GM23248 (cell line): ENCODE measurements around the gene SENP8. TPM values are rescaled to one million over a fixed set of nuclear protein-coding genes. Genes with fewer than 3 reads are reported as not detected.

Experiments
- DNase-seq: peaks from one replicate; pipeline ENCODE4 v3.0.0-alpha.2; 2015
- H2AFZ ChIP-seq: fragments of 200-600 bp; sonication (generic); 2 replicates; pipeline ENCODE4 v1.6.1; 2016; ENCODE audit warnings: antibody characterized with exemption
- H3F3A ChIP-seq: fragments of 200-600 bp; sonication (generic); 2 replicates; pipeline ENCODE4 v1.6.1; 2016; ENCODE audit warnings: mild to moderate bottlenecking, antibody characterized with exemption, mixed run types; ENCODE audit not compliant: insufficient read depth
- H3K27ac ChIP-seq: fragments of 200-600 bp; sonication (generic); 2 replicates; pipeline ENCODE4 v1.5.1; 2016; ENCODE audit warnings: mild to moderate bottlenecking
- H3K27me3 ChIP-seq: fragments of 200-600 bp; sonication (generic); replicated peaks from 2 replicates; pipeline ENCODE4 v1.6.1; 2016; ENCODE audit warnings: mild to moderate bottlenecking; ENCODE audit not compliant: insufficient read depth
- H3K36me3 ChIP-seq: fragments of 200-600 bp; sonication (generic); 2 replicates; pipeline ENCODE4 v1.6.1; 2016; ENCODE audit warnings: low read depth, mild to moderate bottlenecking
- H3K4me1 ChIP-seq: fragments of 200-600 bp; sonication (generic); 2 replicates; pipeline ENCODE4 v1.6.1; 2016; ENCODE audit warnings: mild to moderate bottlenecking; ENCODE audit not compliant: insufficient read depth
- H3K4me2 ChIP-seq: fragments of 200-600 bp; sonication (generic); one replicate; pipeline ENCODE4 v1.6.1; 2016; ENCODE audit warnings: mild to moderate bottlenecking; ENCODE audit not compliant: unreplicated experiment
- H3K4me3 ChIP-seq: fragments of 200-600 bp; sonication (generic); 2 replicates; pipeline ENCODE4 v1.5.1; 2016; ENCODE audit warnings: mild to moderate bottlenecking
- H3K79me2 ChIP-seq: fragments of 200-600 bp; sonication (generic); 2 replicates; pipeline ENCODE4 v1.6.1; 2016; ENCODE audit warnings: mild to moderate bottlenecking; ENCODE audit not compliant: insufficient read depth
- H3K9ac ChIP-seq: fragments of 200-600 bp; sonication (generic); 2 replicates; pipeline ENCODE4 v1.6.1; 2016; ENCODE audit warnings: mild to moderate bottlenecking
- H3K9me2 ChIP-seq: fragments of 200-600 bp; sonication (generic); 2 replicates; pipeline ENCODE4 v1.6.1; 2016; ENCODE audit warnings: mixed run types, mild to moderate bottlenecking, moderate library complexity; ENCODE audit not compliant: insufficient read depth
- H3K9me3 ChIP-seq: fragments of 200-600 bp; sonication (generic); one replicate; pipeline ENCODE4 v1.6.1; 2017; ENCODE audit warnings: low read depth
- H4K20me1 ChIP-seq: fragments of 200-600 bp; sonication (generic); 2 replicates; pipeline ENCODE4 v1.6.0; 2016; ENCODE audit not compliant: insufficient read depth
- EZH2 ChIP-seq: fragments of 200-600 bp; sonication (generic); IDR thresholded peaks from 2 replicates; pipeline ENCODE4 v1.6.1; 2018; ENCODE audit warnings: antibody characterized with exemption, mild to moderate bottlenecking; ENCODE audit not compliant: insufficient read depth, poor library complexity, severe bottlenecking
- EZH2phosphoT487 ChIP-seq: fragments of 200-600 bp; sonication (generic); IDR thresholded peaks from 2 replicates; pipeline ENCODE4 v1.6.1; 2018; ENCODE audit warnings: antibody characterized with exemption, moderate library complexity, mild to moderate bottlenecking, low read depth; ENCODE audit not compliant: insufficient read depth
- WGBS, 2 experiments: methylation state at CpG; one replicate each; pipeline ENCODE4 v1.1.6; 2015 to 2017; ENCODE audit warnings: low lambda C conversion rate in 2 of 2, low coverage in 1 of 2; ENCODE audit errors: missing lambda C conversion rate in 2 of 2; 5-methylcytosine and 5-hydroxymethylcytosine counted together
- in situ Hi-C: fragments of 300-500 bp; cut with MboI; formaldehyde crosslinking; loops from 2 replicates; pipeline ENCODE4 v1.15.0; 2020
- polyA plus RNA-seq: library from polyadenylated mRNA; unstranded; fragments of >200 nt; fragmentation: Nextera tagmentation; extraction: Ambion mirVana; gene quantifications from 2 replicates; pipeline ENCODE4 v1.2.1, GENCODE V29; 2016
- total RNA-seq: library from RNA; depleted of rRNA; stranded (reverse); fragments of >200 nt; shearing (Covaris generic); gene quantifications from 2 replicates; pipeline ENCODE4 v1.2.3, GENCODE V29; 2014

Gene SENP8
- total and polyA plus RNA-seq, 2 experiments from 2014 or later = 2.5 to 3.8 TPM

- 55 to 64% methylated on average over 2 of the region's 2 CpGs for WGBS, 2 experiments
- Histone ChIP-seq H3K4me3 (no peak overlapping the region), H3K4me2 (no peak overlapping the region), H3F3A (no peaks in the 10 kb centered on the region), H3K9me2 (no peaks in the 10 kb centered on the region), H3K9me3 (no peaks in the 10 kb centered on the region), H3K9ac (no peak overlapping the region), H3K79me2 (no peaks in the 10 kb centered on the region), H3K27ac (no peak overlapping the region), H3K4me1 (0 out of 2 replicates have a peak, but pooled peaks cover 6% of the 10 kb centered on the region), H2AFZ (no peak overlapping the region), H3K27me3 (no peaks in the 10 kb centered on the region), H4K20me1 (no peaks in the 10 kb centered on the region), H3K36me3 (no peaks in the 10 kb centered on the region)
- in situ Hi-C loops = loop anchor here (25.0 kb wide), 1 partner anchor 695 kb away; no protein-coding TSS in a partner anchor
- no peak for TF ChIP-seq EZH2phosphoT487
- no peak for DNase-seq
Measured at GRCh38 chr15:72156928-72157327, 38.7 kb downstream of the SENP8 start.

DNA sequence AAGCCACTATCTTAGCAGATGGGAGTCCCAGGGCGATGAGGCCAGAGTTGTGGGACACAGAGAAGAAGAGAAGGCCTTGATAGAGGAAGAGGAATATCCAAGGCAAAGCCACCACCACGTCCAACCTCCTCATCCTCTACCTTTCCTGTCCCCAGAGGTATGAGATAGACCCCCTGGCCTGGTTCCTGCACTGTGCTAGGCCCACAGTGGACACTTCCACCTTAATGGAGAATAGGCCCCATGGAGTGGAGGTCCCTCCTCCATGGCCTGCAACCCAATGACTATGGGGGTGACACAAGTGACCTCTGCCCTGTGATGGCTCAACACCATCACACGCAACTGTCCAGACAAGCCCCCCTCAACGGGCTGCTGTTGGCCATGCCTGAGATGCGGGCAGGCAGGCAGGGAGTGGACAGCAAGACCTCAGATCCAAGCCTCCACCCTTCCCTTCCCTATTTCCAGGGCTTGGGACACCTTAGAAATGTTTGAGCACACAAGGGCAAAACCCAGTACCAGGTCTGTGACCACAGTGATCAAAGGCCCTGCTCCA lies 42.6 kb downstream of the SENP8 start:
- no peaks in the 10 kb centered on the region for H3K4me1 ChIP-seq
- no peak overlapping the region for H3K9ac ChIP-seq
- DNase-seq = no peak
- H3K27ac ChIP-seq = no peak overlapping the region
- H2AFZ ChIP-seq = no peak overlapping the region
- no peak overlapping the region for H3K4me3 ChIP-seq
- TF ChIP-seq EZH2 = no peak
- no peak for TF ChIP-seq EZH2phosphoT487
- H3K4me2 ChIP-seq = no peak overlapping the region
- no peaks in the 10 kb centered on the region for H3K79me2 ChIP-seq
- H3K36me3 ChIP-seq = no peaks in the 10 kb centered on the region
- H3K9me3 ChIP-seq = no peaks in the 10 kb centered on the region
- no peaks in the 10 kb centered on the region for H3K9me2 ChIP-seq
- in situ Hi-C loops = loop anchor here (25.0 kb wide), 1 partner anchor 698 kb away; no protein-coding TSS in a partner anchor
- no peaks in the 10 kb centered on the region for H4K20me1 ChIP-seq
- 81% methylated on average over 5 of the region's 5 CpGs for WGBS, 2 experiments
- no peaks in the 10 kb centered on the region; the same call in 1 of the 2 replicates for H3K27me3 ChIP-seq
- no peaks in the 10 kb centered on the region for H3F3A ChIP-seq

DNA sequence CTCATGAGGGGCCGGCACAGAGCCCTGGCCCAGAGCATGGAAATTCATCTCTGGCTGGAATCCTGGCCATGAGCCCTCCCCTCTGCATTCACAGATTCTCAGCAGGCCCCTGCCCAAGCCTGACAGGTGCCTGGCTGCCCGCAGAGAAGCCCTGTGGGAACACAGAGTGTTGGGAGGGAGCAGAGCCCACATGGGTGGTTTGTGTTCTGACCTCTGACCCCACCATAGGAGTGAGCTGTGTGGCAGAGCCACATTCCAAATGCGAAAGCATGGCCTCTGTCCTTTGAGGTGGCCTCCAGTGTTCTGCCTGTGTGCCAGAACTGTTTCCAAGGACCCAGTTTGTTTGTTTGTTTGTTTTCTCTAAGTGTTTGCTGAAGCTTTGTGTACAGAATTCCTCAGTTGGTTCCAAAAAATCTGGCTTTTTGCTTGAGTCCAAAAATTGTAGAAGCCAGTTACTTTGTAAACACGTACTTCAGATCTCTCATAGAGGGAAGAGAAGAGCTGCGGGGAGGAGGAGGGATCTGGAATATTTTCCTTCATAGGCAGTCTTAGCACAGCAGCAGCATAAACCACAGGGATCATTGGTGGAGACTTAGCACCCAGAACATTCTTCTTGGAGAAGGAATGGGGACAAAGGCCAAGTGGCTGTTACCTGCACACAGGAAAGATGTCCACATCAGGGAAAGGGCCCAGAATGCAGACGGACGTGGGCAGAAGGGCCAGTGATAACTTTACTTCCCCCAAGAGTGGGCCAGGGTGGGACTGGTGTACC lies 43.3 kb downstream of the SENP8 start:
- Histone ChIP-seq H3K36me3 (no peaks in the 10 kb centered on the region), H3F3A (no peaks in the 10 kb centered on the region), H2AFZ (no peak overlapping the region), H3K4me2 (no peak overlapping the region), H3K9me3 (no peaks in the 10 kb centered on the region), H4K20me1 (no peaks in the 10 kb centered on the region), H3K27ac (no peak overlapping the region), H3K27me3 (no peaks in the 10 kb centered on the region; the same call in 1 of the 2 replicates), H3K4me3 (no peak overlapping the region), H3K4me1 (no peaks in the 10 kb centered on the region), H3K9me2 (no peaks in the 10 kb centered on the region), H3K79me2 (no peaks in the 10 kb centered on the region), H3K9ac (no peak overlapping the region)
- no peak for TF ChIP-seq EZH2
- no peak for TF ChIP-seq EZH2phosphoT487
- in situ Hi-C loops = loop anchor here (25.0 kb wide), 1 partner anchor 699 kb away; no protein-coding TSS in a partner anchor
- 56 to 64% methylated on average over 7 of the region's 7 CpGs for WGBS, 2 experiments
- DNase-seq = no peak

GRCh38 chr15:72162569-72162968 lies 44.4 kb downstream of the SENP8 start:
- Histone ChIP-seq H3K9ac (no peak overlapping the region), H3K4me1 (no peaks in the 10 kb centered on the region), H3K79me2 (no peaks in the 10 kb centered on the region), H4K20me1 (no peaks in the 10 kb centered on the region), H3K9me3 (no peaks in the 10 kb centered on the region), H3F3A (no peaks in the 10 kb centered on the region), H3K36me3 (no peaks in the 10 kb centered on the region), H2AFZ (no peak overlapping the region), H3K4me3 (no peak overlapping the region), H3K27ac (no peak overlapping the region), H3K4me2 (no peak overlapping the region), H3K27me3 (no peaks in the 10 kb centered on the region; the same call in 1 of the 2 replicates), H3K9me2 (no peaks in the 10 kb centered on the region)
- in situ Hi-C loops = loop anchor here (25.0 kb wide), 1 partner anchor 700 kb away; no protein-coding TSS in a partner anchor
- TF ChIP-seq EZH2phosphoT487 (no peak), EZH2 (no peak)
- no peak for DNase-seq
- 63 to 75% methylated on average over 5 of the region's 5 CpGs for WGBS, 2 experiments
